B cell (primary cell): ENCODE results near the gene PHKG2. TPM values are rescaled to one million over a fixed set of nuclear protein-coding genes. Genes with fewer than 3 reads are reported as not detected.

Source experiments
- ATAC-seq: fragments of 200-7000 bp; cut with Tn5 transposase; one replicate; pipeline ENCODE4 v1.10.0; 2021; ENCODE audit warnings: low read depth, mild to moderate bottlenecking, moderate number of reproducible peaks, moderate library complexity
- CTCF ChIA-PET: fragments of 350-600 bp; sonication (Branson Sonifier 250); formaldehyde crosslinking; loops from one replicate; lab custom pipeline; 2021; ENCODE audit warnings: antibody characterized with exemption, inconsistent platforms; lab: Charles Lee
- POLR2A ChIA-PET: fragments of 350-600 bp; sonication (Branson Sonifier 250); formaldehyde crosslinking; loops from one replicate; lab custom pipeline; 2021; ENCODE audit warnings: antibody characterized with exemption; lab: Charles Lee
- DNase-seq: peaks from one replicate; pipeline ENCODE4 v3.0.0; 2013
- H2AFZ ChIP-seq: 2 replicates; pipeline ENCODE4 v1.6.1; 2012; ENCODE audit warnings: mild to moderate bottlenecking, low read depth, low read length; ENCODE audit not compliant: insufficient read depth, poor library complexity, severe bottlenecking
- H3K27ac ChIP-seq, 2 donors: 1 replicate in 1 of 2; 2 replicates in 1 of 2; pipeline ENCODE4 v1.5.1; 2012 to 2013; ENCODE audit warnings: low read length in 2 of 2, mild to moderate bottlenecking in 2 of 2, moderate library complexity in 1 of 2
- H3K27me3 ChIP-seq, 4 experiments: fragments of 200-600 bp in 1 of 4; sonication (generic) in 1 of 4; replicated peaks in 1 of 4; 1 replicate in 2 of 4; 2 replicates in 2 of 4; pipeline versions ENCODE4 v1.6.1 to v1.7.0; 2013 to 2016; ENCODE audit warnings: low read length in 3 of 4, mild to moderate bottlenecking in 2 of 4, mixed read lengths in 1 of 4, moderate library complexity in 1 of 4; ENCODE audit not compliant: insufficient read depth in 4 of 4, control insufficient read depth in 3 of 4; ENCODE audit errors: control extremely low read depth in 1 of 4
- H3K36me3 ChIP-seq, 2 experiments: replicated peaks in 1 of 2; 1 replicate in 1 of 2; 2 replicates in 1 of 2; pipeline versions ENCODE4 v1.6.1 to v1.7.1; 2013; ENCODE audit warnings: low read length in 1 of 2; ENCODE audit not compliant: insufficient read depth in 2 of 2, control insufficient read depth in 1 of 2; ENCODE audit errors: control extremely low read depth in 1 of 2, extremely low read depth in 1 of 2
- H3K4me1 ChIP-seq, 2 donors: fragments of 200-600 bp in 1 of 2; sonication (generic) in 1 of 2; 1 replicate in 1 of 2; 2 replicates in 1 of 2; pipeline versions ENCODE4 v1.5.1 to v1.6.1; 2013 to 2017; ENCODE audit warnings: low read length in 2 of 2; ENCODE audit not compliant: control insufficient read depth in 2 of 2, insufficient read depth in 2 of 2
- H3K4me2 ChIP-seq: replicated peaks from 2 replicates; pipeline ENCODE3; 2012; ENCODE audit warnings: mild to moderate bottlenecking, low read depth, low read length; ENCODE audit not compliant: poor library complexity, severe bottlenecking
- H3K4me3 ChIP-seq, 5 experiments: fragments of 200-600 bp in 1 of 5; sonication (generic) in 1 of 5; 1 replicate in 3 of 5; 2 replicates in 2 of 5; pipeline versions ENCODE4 v1.5.1 to v1.7.0; 2011 to 2016; ENCODE audit warnings: low read length in 4 of 5, mild to moderate bottlenecking in 4 of 5, low read depth in 2 of 5, control low read depth in 1 of 5, moderate library complexity in 1 of 5; ENCODE audit not compliant: insufficient read depth in 1 of 5; ENCODE audit errors: control extremely low read depth in 1 of 5, extremely low read depth in 1 of 5
- H3K79me2 ChIP-seq: fragments of 200-600 bp; sonication (generic); one replicate; pipeline ENCODE4 v1.6.0; 2016; ENCODE audit warnings: low read length; ENCODE audit not compliant: control insufficient read depth, insufficient read depth
- H3K9ac ChIP-seq: fragments of 200-600 bp; sonication (generic); 2 replicates; pipeline ENCODE4 v1.6.1; 2017; ENCODE audit warnings: mild to moderate bottlenecking, low read length, moderate library complexity
- H3K9me3 ChIP-seq, 3 donors: one replicate each; pipeline versions ENCODE4 v1.6.1 to v1.7.1; 2013; ENCODE audit warnings: low read length in 2 of 3; ENCODE audit not compliant: control insufficient read depth in 2 of 3, insufficient read depth in 1 of 3; ENCODE audit errors: control extremely low read depth in 1 of 3
- H4K20me1 ChIP-seq: 2 replicates; pipeline ENCODE4 v1.6.0; 2012; ENCODE audit warnings: mild to moderate bottlenecking, low read length; ENCODE audit not compliant: insufficient read depth, control insufficient read depth, poor library complexity, severe bottlenecking
- H3K27ac Mint-ChIP-seq: one replicate; pipeline ENCODE4 v1.8.0; 2021; ENCODE audit warnings: mixed read lengths
- H3K27me3 Mint-ChIP-seq: one replicate; pipeline ENCODE4 v1.8.0; 2021; ENCODE audit warnings: mixed read lengths
- H3K4me1 Mint-ChIP-seq: one replicate; pipeline ENCODE4 v1.8.0; 2021; ENCODE audit warnings: mixed read lengths
- H3K4me3 Mint-ChIP-seq: one replicate; pipeline ENCODE4 v1.8.0; 2021; ENCODE audit warnings: mixed read lengths
- H3K9me3 Mint-ChIP-seq: one replicate; pipeline ENCODE4 v1.8.0; 2022; ENCODE audit warnings: mixed read lengths; ENCODE audit not compliant: insufficient read depth
- EZH2 ChIP-seq: IDR thresholded peaks from 2 replicates; pipeline ENCODE4 v1.6.1; 2012; ENCODE audit warnings: borderline replicate concordance, low read depth, mild to moderate bottlenecking, moderate library complexity, low read length; ENCODE audit not compliant: insufficient read depth, poor library complexity, severe bottlenecking
- WGBS: methylation state at CpG from one replicate; pipeline ENCODE4 v1.1.5; 2013; ENCODE audit warnings: missing lambda C conversion rate; ENCODE audit not compliant: insufficient coverage; 5-methylcytosine and 5-hydroxymethylcytosine counted together
- intact Hi-C: fragments of 100-400 bp; cut with micrococcal nuclease; formaldehyde crosslinking; loops from one replicate; pipeline ENCODE4 v1.10.0; 2022
- polyA plus RNA-seq: library from polyadenylated mRNA; depleted of rRNA; stranded (reverse); fragments of >200 nt; gene quantifications from 2 replicates; pipeline ENCODE4 v1.2.3, GENCODE V29; 2012
- total RNA-seq, 2 donors: library from RNA; stranded (reverse); fragments of 120-200 nt in 1 of 2; gene quantifications; 1 replicate in 1 of 2; 2 replicates in 1 of 2; pipeline versions ENCODE4 v1.2.3 to v1.2.4, GENCODE V29; 2013 to 2022
- TF ChIP-seq, protein P1 (sequence below): fragments of 200-600 bp; IDR thresholded peaks from one replicate; pipeline ENCODE4 v1.8.0; 2022; ENCODE audit warnings: antibody characterized with exemption, mild to moderate bottlenecking

The PHKG2 gene
- total and polyA plus RNA-seq, 2 donors (not counting 1 experiment from before 2014, with no cell fraction given), result 55.7 to 80.8 TPM

DNA sequence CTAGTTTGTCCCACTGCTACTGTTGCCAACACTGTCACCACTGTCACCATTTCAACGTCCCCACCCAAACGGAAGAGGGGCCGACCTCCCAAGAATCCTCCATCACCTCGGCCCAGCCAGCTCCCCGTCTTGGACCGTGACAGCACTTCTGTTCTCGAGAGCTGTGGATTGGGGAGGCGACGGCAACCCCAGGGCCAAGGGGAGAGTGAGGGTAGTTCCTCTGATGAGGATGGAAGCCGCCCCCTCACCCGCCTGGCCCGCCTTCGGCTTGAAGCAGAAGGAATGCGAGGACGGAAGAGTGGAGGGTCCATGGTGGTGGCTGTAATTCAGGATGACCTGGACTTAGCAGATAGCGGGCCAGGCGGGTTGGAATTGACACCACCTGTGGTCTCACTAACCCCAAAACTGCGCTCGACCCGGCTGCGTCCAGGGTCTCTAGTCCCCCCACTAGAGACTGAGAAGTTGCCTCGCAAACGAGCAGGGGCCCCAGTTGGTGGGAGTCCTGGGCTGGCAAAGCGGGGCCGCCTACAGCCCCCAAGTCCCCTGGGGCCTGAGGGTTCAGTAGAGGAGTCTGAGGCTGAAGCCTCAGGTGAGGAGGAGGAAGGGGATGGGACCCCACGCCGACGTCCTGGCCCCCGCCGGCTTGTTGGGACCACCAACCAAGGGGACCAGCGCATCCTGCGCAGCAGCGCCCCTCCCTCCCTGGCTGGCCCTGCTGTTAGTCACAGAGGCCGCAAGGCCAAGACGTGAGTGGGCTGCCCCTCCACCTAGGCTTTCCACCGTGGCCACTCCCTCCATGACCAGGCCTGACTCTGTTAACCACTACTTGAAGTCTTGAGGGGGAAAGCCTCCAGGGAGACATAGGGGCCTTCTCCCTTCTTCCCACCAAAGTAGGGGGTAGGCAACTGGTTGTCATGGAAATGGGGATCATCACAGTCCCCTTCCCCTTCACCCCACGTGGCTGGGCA lies 9.0 kb upstream of the PHKG2 start:
- Mint-ChIP-seq H3K4me3 (no peak overlapping the region), H3K27me3 (no peaks in the 10 kb centered on the region), H3K9me3 (no peaks in the 10 kb centered on the region), H3K4me1 (peaks cover 5% of the 10 kb centered on the region), H3K27ac (no peak overlapping the region)
- H3K36me3 ChIP-seq, result peaks cover 0 to 57% of the 10 kb centered on the region in 2 experiments
- intact Hi-C loops, result no loop called here
- H3K27ac ChIP-seq, result no peak overlapping the region
- peaks cover 31% of the 10 kb centered on the region for H4K20me1 ChIP-seq
- ChIA-PET POLR2A (no interaction called here), CTCF (no interaction called here)
- H3K9me3 ChIP-seq, result no peaks in the 10 kb centered on the region
- 96% methylated on average over 29 of the region's 37 CpGs for WGBS
- no peak overlapping the region for H3K9ac ChIP-seq
- peaks cover 29% of the 10 kb centered on the region for H3K79me2 ChIP-seq
- H3K4me1 ChIP-seq, result no peaks in the 10 kb centered on the region
- no peak overlapping the region for H3K4me2 ChIP-seq
- H3K27me3 ChIP-seq, result no peaks in the 10 kb centered on the region
- no peak overlapping the region for H3K4me3 ChIP-seq
- TF ChIP-seq, protein P1, sequence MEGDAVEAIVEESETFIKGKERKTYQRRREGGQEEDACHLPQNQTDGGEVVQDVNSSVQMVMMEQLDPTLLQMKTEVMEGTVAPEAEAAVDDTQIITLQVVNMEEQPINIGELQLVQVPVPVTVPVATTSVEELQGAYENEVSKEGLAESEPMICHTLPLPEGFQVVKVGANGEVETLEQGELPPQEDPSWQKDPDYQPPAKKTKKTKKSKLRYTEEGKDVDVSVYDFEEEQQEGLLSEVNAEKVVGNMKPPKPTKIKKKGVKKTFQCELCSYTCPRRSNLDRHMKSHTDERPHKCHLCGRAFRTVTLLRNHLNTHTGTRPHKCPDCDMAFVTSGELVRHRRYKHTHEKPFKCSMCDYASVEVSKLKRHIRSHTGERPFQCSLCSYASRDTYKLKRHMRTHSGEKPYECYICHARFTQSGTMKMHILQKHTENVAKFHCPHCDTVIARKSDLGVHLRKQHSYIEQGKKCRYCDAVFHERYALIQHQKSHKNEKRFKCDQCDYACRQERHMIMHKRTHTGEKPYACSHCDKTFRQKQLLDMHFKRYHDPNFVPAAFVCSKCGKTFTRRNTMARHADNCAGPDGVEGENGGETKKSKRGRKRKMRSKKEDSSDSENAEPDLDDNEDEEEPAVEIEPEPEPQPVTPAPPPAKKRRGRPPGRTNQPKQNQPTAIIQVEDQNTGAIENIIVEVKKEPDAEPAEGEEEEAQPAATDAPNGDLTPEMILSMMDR, result no peak
- no peak for TF ChIP-seq EZH2
- H2AFZ ChIP-seq, result no peak overlapping the region
- DNase-seq, result no peak
- ATAC-seq, result no peak
